Keratinocyte (primary cell): Measurements from ENCODE around the gene NFE2L1. TPM values are rescaled to one million over a fixed set of nuclear protein-coding genes. Genes with fewer than 3 reads are reported as not detected.
A peak's percentile ranks its signal among the peaks of the same experiment; 100 is the strongest.

ENCODE experiments used
- DNase-seq: peaks from one replicate; pipeline ENCODE4 v3.0.0-alpha.2; 2011; ENCODE audit warnings: low read depth, missing footprints, low spot score
- FAIRE-seq: peaks from 2 replicates; lab custom pipeline; 2011; peaks lifted over from hg19 to GRCh38; lab: Jason Lieb, UNC
- H2AFZ ChIP-seq: 2 replicates; pipeline ENCODE4 v1.6.0; 2012; ENCODE audit warnings: low read length, control low read depth, inconsistent platforms; ENCODE audit not compliant: control insufficient read depth
- H3K27ac ChIP-seq: 2 replicates; pipeline ENCODE4 v1.5.1; 2011; ENCODE audit warnings: low read length; ENCODE audit not compliant: control insufficient read depth, insufficient read depth
- H3K27me3 ChIP-seq: 3 replicates; pipeline ENCODE4 v1.6.0; 2011; ENCODE audit warnings: low read length; ENCODE audit not compliant: control insufficient read depth, insufficient read depth; ENCODE audit errors: extremely low read depth
- H3K36me3 ChIP-seq, 2 experiments: 2 replicates in 1 of 2; 3 replicates in 1 of 2; pipeline ENCODE4 v1.5.1; 2011; ENCODE audit warnings: low read length in 2 of 2, mild to moderate bottlenecking in 1 of 2; ENCODE audit not compliant: control insufficient read depth in 2 of 2, insufficient read depth in 2 of 2; ENCODE audit errors: extremely low read depth in 1 of 2
- H3K4me1 ChIP-seq: 3 replicates; pipeline ENCODE4 v1.5.1; 2011; ENCODE audit warnings: low read length; ENCODE audit not compliant: control insufficient read depth, insufficient read depth; ENCODE audit errors: extremely low read depth
- H3K4me2 ChIP-seq: 3 replicates; pipeline ENCODE4 v1.6.0; 2011; ENCODE audit warnings: low read depth, low read length; ENCODE audit not compliant: control insufficient read depth, insufficient read depth; ENCODE audit errors: extremely low read depth
- H3K4me3 ChIP-seq, 3 experiments: fragments of 200-600 bp in 1 of 3; sonication (generic) in 1 of 3; 2 replicates in 2 of 3; 3 replicates in 1 of 3; pipeline ENCODE4 v1.5.1; 2011 to 2016; ENCODE audit warnings: low read length in 3 of 3, mild to moderate bottlenecking in 3 of 3, control low read depth in 2 of 3, inconsistent platforms in 1 of 3, low read depth in 1 of 3, mixed read lengths in 1 of 3, mixed run types in 1 of 3, moderate library complexity in 1 of 3; ENCODE audit not compliant: control insufficient read depth in 2 of 3, insufficient read depth in 2 of 3; ENCODE audit errors: extremely low read depth in 1 of 3
- H3K79me2 ChIP-seq: 2 replicates; pipeline ENCODE4 v1.6.0; 2012; ENCODE audit warnings: low read length; ENCODE audit not compliant: control insufficient read depth, insufficient read depth
- H3K9ac ChIP-seq: 3 replicates; pipeline ENCODE4 v1.6.0; 2011; ENCODE audit warnings: low read length; ENCODE audit not compliant: control insufficient read depth, insufficient read depth; ENCODE audit errors: extremely low read depth
- H3K9me1 ChIP-seq: 3 replicates; pipeline ENCODE4 v1.6.0; 2011; ENCODE audit warnings: low read length; ENCODE audit not compliant: control insufficient read depth, insufficient read depth; ENCODE audit errors: extremely low read depth
- H3K9me3 ChIP-seq: 2 replicates; pipeline ENCODE4 v1.5.1; 2012; ENCODE audit warnings: low read depth, low read length; ENCODE audit not compliant: control insufficient read depth
- H4K20me1 ChIP-seq: 3 replicates; pipeline ENCODE4 v1.6.0; 2011; ENCODE audit warnings: low read length; ENCODE audit not compliant: control insufficient read depth, insufficient read depth; ENCODE audit errors: extremely low read depth
- EZH2 ChIP-seq: IDR thresholded peaks from one replicate; pipeline ENCODE4 v1.6.1; 2012; ENCODE audit warnings: inconsistent platforms, mild to moderate bottlenecking, low read length, moderate library complexity
- dilution Hi-C: fragments of 300-500 bp; cut with MboI; formaldehyde crosslinking; loops from one replicate; pipeline ENCODE4 v1.7.0; 2020; ENCODE audit warnings: low sequenced_read_pairs; ENCODE audit not compliant: extremely low pct_ligation_motif_present
- polyA plus RNA-seq, 5 experiments: library from polyadenylated mRNA; depleted of rRNA in 3 of 5; stranded (reverse) in 3 of 5; stranded (forward) in 1 of 5; unstranded in 1 of 5; fragments of >200 nt; gene quantifications; 1 replicate in 1 of 5; 2 replicates in 3 of 5; 3 replicates in 1 of 5; pipeline versions ENCODE4 v1.2.1 to v1.2.3, GENCODE V29; 2011 to 2012; ENCODE audit warnings: missing spikeins in 2 of 5, low read depth in 1 of 5, low replicate concordance in 1 of 5
- TF ChIP-seq, protein P1 (sequence below), 3 experiments: IDR thresholded peaks in 1 of 3; conservative IDR thresholded peaks in 1 of 3; optimal IDR thresholded peaks in 1 of 3; 2 replicates in 2 of 3; 3 replicates in 1 of 3; pipeline versions ENCODE3 to v1.5.1; 2011; ENCODE audit warnings: low read length in 3 of 3, mild to moderate bottlenecking in 3 of 3, moderate library complexity in 2 of 3, control low read depth in 1 of 3, inconsistent platforms in 1 of 3; ENCODE audit not compliant: insufficient read depth in 2 of 3; ENCODE audit errors: extremely low read depth in 1 of 3

NFE2L1 gene
- polyA plus RNA-seq, 1 donor (not counting 4 experiments of a cell fraction or from before 2014, with no cell fraction given): 208 TPM

DNA sequence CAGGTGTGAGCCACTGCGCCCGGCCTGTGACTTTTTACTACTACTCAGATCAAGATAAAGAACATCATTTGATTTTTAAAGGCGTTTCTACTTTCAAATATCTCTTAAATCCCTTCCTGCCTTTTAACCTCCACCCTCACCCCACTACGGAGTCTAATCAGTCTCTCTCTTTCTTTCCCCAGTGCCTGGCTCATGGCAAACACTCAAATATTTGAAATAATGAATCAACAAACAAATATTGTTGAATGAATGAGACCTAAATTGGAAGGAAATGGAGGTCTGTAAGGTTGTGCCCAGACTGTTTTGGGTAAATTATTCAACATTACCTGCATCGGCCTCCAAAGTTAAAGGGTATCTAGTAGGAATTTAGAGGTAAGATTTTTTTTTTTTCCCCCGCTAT, 25.3 kb upstream of the NFE2L1 start:
- Histone ChIP-seq H3K4me2 (peak overlapping the region; percentile 96), H3K4me1 (peaks cover 40% of the 10 kb centered on the region), H3K4me3 (no peak overlapping the region), H3K9me1 (peaks cover 3% of the 10 kb centered on the region), H3K27me3 (no peaks in the 10 kb centered on the region), H3K27ac (no peak overlapping the region), H3K9me3 (no peaks in the 10 kb centered on the region), H3K9ac (no peak overlapping the region), H2AFZ (no peak overlapping the region), H3K79me2 (no peaks in the 10 kb centered on the region), H4K20me1 (no peaks in the 10 kb centered on the region), H3K36me3 (no peaks in the 10 kb centered on the region)
- FAIRE-seq (no peak), DNase-seq (no peak)
- no peak for TF ChIP-seq EZH2
- TF ChIP-seq, protein P1, sequence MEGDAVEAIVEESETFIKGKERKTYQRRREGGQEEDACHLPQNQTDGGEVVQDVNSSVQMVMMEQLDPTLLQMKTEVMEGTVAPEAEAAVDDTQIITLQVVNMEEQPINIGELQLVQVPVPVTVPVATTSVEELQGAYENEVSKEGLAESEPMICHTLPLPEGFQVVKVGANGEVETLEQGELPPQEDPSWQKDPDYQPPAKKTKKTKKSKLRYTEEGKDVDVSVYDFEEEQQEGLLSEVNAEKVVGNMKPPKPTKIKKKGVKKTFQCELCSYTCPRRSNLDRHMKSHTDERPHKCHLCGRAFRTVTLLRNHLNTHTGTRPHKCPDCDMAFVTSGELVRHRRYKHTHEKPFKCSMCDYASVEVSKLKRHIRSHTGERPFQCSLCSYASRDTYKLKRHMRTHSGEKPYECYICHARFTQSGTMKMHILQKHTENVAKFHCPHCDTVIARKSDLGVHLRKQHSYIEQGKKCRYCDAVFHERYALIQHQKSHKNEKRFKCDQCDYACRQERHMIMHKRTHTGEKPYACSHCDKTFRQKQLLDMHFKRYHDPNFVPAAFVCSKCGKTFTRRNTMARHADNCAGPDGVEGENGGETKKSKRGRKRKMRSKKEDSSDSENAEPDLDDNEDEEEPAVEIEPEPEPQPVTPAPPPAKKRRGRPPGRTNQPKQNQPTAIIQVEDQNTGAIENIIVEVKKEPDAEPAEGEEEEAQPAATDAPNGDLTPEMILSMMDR (optimal IDR thresholded peaks at IDR 0.05 in 1 of 3, IDR thresholded peaks at IDR 0.05 in 1 of 3, conservative IDR thresholded peaks at IDR 0.05 in 1 of 3; ENCODE audit: extremely low read depth in 1 of 3, insufficient read depth in 2 of 3, low read length in 3 of 3): no peak
- dilution Hi-C loops: no loop called here

DNA sequence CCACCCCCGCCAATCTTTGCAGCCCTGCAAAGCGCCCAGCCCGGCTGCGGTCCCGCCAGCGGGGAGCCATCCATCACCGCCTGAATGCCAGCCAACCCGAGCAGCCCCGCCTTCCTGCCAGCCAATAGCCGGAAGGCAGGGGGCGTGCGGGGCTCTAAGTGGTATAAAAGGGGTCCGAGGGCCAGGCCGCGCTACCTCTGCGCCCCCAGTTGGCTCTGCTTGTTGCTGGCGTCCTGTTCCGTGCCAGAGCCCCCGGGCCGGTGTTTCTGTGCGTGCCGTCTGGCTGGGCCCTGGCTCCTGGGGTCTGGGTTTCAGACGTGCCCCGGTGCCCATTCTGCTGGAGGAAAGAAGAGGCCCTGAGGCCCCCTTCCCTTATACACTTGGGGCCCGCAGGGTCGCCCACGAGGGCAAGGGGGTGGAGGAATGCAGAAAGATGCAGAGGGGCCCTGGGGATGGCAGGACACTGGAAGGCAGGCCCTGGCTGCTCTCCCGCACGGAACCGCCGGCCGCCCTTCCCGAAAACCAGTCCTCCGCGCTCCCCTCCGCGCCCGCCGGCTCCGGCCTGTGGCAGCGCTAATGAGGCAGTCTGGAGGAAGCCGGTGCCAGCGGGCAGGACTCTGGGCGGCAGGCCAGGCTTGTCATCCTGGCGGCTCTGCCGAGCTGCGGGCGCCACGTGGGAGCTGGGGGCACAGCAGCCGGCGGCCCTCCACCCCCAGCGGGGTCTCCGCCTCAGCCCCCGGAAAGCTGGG, 24.6 kb upstream of the NFE2L1 start:
- no peaks in the 10 kb centered on the region for H3K79me2 ChIP-seq
- peak overlapping the region; percentile 31 to 78 (median 66) for H3K4me3 ChIP-seq
- H2AFZ ChIP-seq: peak overlapping the region; percentile 65
- peaks cover 3% of the 10 kb centered on the region for H3K9me1 ChIP-seq
- peak overlapping the region; percentile 96 for H3K4me2 ChIP-seq
- no peaks in the 10 kb centered on the region for H4K20me1 ChIP-seq
- FAIRE-seq (no peak), DNase-seq (no peak)
- no peaks in the 10 kb centered on the region for H3K36me3 ChIP-seq
- H3K9ac ChIP-seq: peak overlapping the region; percentile 73
- dilution Hi-C loops: no loop called here
- no peak for TF ChIP-seq EZH2
- TF ChIP-seq, protein P1 (optimal IDR thresholded peaks at IDR 0.05 in 1 of 3, IDR thresholded peaks at IDR 0.05 in 1 of 3, conservative IDR thresholded peaks at IDR 0.05 in 1 of 3; ENCODE audit: extremely low read depth in 1 of 3, insufficient read depth in 2 of 3, low read length in 3 of 3): peak; percentile 33 to 65 (median 47)
- no peaks in the 10 kb centered on the region for H3K9me3 ChIP-seq
- peak overlapping the region; percentile 73 for H3K27ac ChIP-seq
- H3K27me3 ChIP-seq: no peaks in the 10 kb centered on the region
- H3K4me1 ChIP-seq: peaks cover 40% of the 10 kb centered on the region
